GM12872 (cell line): ENCODE measurements around the gene NHERF1.

Experiments used
- CTCF ChIP-seq: IDR thresholded peaks from 3 replicates; pipeline ENCODE4 v1.5.1; 2011; ENCODE audit warnings: low read depth, mild to moderate bottlenecking, low read length, moderate library complexity; ENCODE audit not compliant: insufficient read depth

NHERF1 gene

GRCh38 chr17:74807925-74808324 is 59.5 kb downstream of the NHERF1 start:
- TF ChIP-seq CTCF: no peak

- TF ChIP-seq CTCF: no peak
These were observed 60.4 kb downstream of the NHERF1 start for GRCh38 chr17:74808714-74809430.

- no peak for TF ChIP-seq CTCF
These were observed 62.5 kb downstream of the NHERF1 start for GRCh38 chr17:74810699-74811485.

GRCh38 chr17:74812109-74813009 is 63.9 kb downstream of the NHERF1 start:
- TF ChIP-seq CTCF: no peak

GRCh38 chr17:74814453-74814852 is 66.0 kb downstream of the NHERF1 start:
- no peak for TF ChIP-seq CTCF

- TF ChIP-seq CTCF: no peak
These were observed 66.6 kb downstream of the NHERF1 start for GRCh38 chr17:74815067-74815466.
